Smooth muscle cell (in vitro differentiated cells): ENCODE results near the gene KDR. TPM values are rescaled to one million over a fixed set of nuclear protein-coding genes. Genes with fewer than 3 reads are reported as not detected.

Experiments
- polyA plus RNA-seq: library from polyadenylated mRNA; unstranded; fragments of >200 nt; fragmentation: Nextera tagmentation; extraction: Ambion mirVana; gene quantifications from 2 replicates; pipeline ENCODE4 v1.2.1, GENCODE V29; 2016
- small RNA-seq: library from RNA; depleted of rRNA; stranded (forward); fragments of <200 nt; gene quantifications from one replicate; pipeline ENCODE3, GENCODE V24; 2014
- total RNA-seq: library from RNA; depleted of rRNA; stranded (reverse); fragments of >200 nt; gene quantifications from 2 replicates; pipeline ENCODE4 v1.2.3, GENCODE V29; 2014

KDR gene
- total and polyA plus RNA-seq, 2 experiments from 2014 or later: 27.7 to 56.3 TPM

Small RNA genes lying within 50 kb of the gene (small RNA-seq; reads per million reads assigned to genes)
- gene RN7SL424P: 0.13 reads per million
- gene RNU6-410P: not detected

Other genes with a start within 250 kb of the KDR start
- 9.9 and 18.1 TPM in 2 replicates for gene SRD5A3, start 220.6 kb upstream of the KDR start, total RNA-seq
- 33.2 and 37.3 TPM in 2 replicates for gene SRD5A3, start 220.6 kb upstream of the KDR start, polyA plus RNA-seq